Measurements from ENCODE around the gene NTRK3. TPM values are rescaled to one million over a fixed set of nuclear protein-coding genes. Genes with fewer than 3 reads are reported as not detected.

NTRK3 gene
- polyA plus RNA-seq, 1 donor (not counting 4 experiments of a cell fraction or from before 2014, with no cell fraction given) = not detected

DNA sequence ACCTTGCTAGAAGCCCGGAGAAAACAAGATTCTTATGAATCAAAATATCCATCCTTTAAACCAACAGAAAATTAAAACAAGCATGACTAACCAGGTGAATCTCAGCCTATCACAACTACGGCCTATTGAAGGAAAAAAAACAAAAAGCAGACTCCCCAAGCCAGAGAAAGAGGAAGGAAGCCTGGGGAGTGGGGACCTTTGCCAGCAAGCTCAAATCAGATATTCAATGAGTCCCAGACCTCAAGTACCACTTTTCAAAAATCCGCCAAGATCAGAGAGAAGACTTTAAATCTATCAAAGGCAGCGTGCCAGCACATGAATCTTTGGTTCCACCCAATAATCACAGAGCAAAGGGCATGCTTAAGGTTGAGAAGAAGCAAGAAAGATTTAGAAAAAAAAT is 253.8 kb downstream of the NTRK3 start:
- no peaks in the 10 kb centered on the region for H3K9me3 ChIP-seq (ENCODE audit: control insufficient read depth, low read depth, low read length)
- H3K4me1 ChIP-seq (ENCODE audit: control insufficient read depth, extremely low read depth, insufficient read depth, low read length) = no peaks in the 10 kb centered on the region
- no peak overlapping the region for H3K4me3 ChIP-seq (ENCODE audit: control insufficient read depth in 2 of 3, extremely low read depth in 1 of 3, insufficient read depth in 2 of 3, low read depth in 1 of 3, low read length in 3 of 3)
- H2AFZ ChIP-seq (ENCODE audit: control insufficient read depth, low read length) = no peak overlapping the region
- FAIRE-seq (no peak), DNase-seq (ENCODE audit: low read depth, low spot score) (no peak)
- H3K4me2 ChIP-seq (ENCODE audit: control insufficient read depth, extremely low read depth, insufficient read depth, low read depth, low read length) = no peak overlapping the region
- no peaks in the 10 kb centered on the region for H3K27me3 ChIP-seq (ENCODE audit: control insufficient read depth, extremely low read depth, insufficient read depth, low read length)
- no peak for TF ChIP-seq EZH2 (IDR thresholded peaks at IDR 0.05; ENCODE audit: low read length)
- no peak for TF ChIP-seq CTCF (optimal IDR thresholded peaks at IDR 0.05 in 1 of 3, IDR thresholded peaks at IDR 0.05 in 1 of 3, conservative IDR thresholded peaks at IDR 0.05 in 1 of 3; ENCODE audit: extremely low read depth in 1 of 3, insufficient read depth in 2 of 3, low read length in 3 of 3)
- no peaks in the 10 kb centered on the region for H3K79me2 ChIP-seq (ENCODE audit: control insufficient read depth, insufficient read depth, low read length)
- no peaks in the 10 kb centered on the region for H3K36me3 ChIP-seq (ENCODE audit: control insufficient read depth in 2 of 2, extremely low read depth in 1 of 2, insufficient read depth in 2 of 2, low read length in 2 of 2)
- H3K9me1 ChIP-seq (ENCODE audit: control insufficient read depth, extremely low read depth, insufficient read depth, low read length) = no peaks in the 10 kb centered on the region
- H3K27ac ChIP-seq (ENCODE audit: control insufficient read depth, insufficient read depth, low read length) = no peak overlapping the region
- H4K20me1 ChIP-seq (ENCODE audit: control insufficient read depth, extremely low read depth, insufficient read depth, low read length) = no peaks in the 10 kb centered on the region
- H3K9ac ChIP-seq (ENCODE audit: control insufficient read depth, extremely low read depth, insufficient read depth, low read length) = no peak overlapping the region
- dilution Hi-C loops (cut with MboI; ENCODE audit: extremely low pct_ligation_motif_present, low sequenced_read_pairs) = no loop called here

DNA sequence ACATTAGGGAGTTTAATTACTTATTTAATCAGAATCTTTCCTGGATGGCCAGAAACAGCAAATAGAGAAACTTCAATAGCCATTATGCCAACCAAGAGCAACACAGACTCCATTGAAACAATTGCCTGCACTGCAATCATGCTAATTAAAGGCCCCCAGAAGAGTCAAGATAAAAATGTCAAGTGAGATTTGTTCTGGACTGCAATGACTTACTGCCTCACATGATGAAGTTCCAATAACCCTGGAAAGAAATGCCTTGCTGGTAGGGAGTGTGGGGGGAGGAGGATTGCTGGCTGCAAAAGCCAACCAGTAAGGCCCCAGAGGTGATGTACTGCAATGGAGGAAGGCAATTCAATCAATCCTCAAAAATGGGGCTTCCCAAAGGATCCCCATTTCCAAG is 257.9 kb downstream of the NTRK3 start:
- TF ChIP-seq EZH2 (IDR thresholded peaks at IDR 0.05; ENCODE audit: low read length) (no peak), CTCF (optimal IDR thresholded peaks at IDR 0.05 in 1 of 3, IDR thresholded peaks at IDR 0.05 in 1 of 3, conservative IDR thresholded peaks at IDR 0.05 in 1 of 3; ENCODE audit: extremely low read depth in 1 of 3, insufficient read depth in 2 of 3, low read length in 3 of 3) (no peak)

More for the DNA sequence above, 257.9 kb downstream of the NTRK3 start:
- H3K9me1 ChIP-seq (ENCODE audit: control insufficient read depth, extremely low read depth, insufficient read depth, low read length) = no peaks in the 10 kb centered on the region
- H3K27me3 ChIP-seq (ENCODE audit: control insufficient read depth, extremely low read depth, insufficient read depth, low read length) = no peaks in the 10 kb centered on the region
- H3K79me2 ChIP-seq (ENCODE audit: control insufficient read depth, insufficient read depth, low read length) = no peaks in the 10 kb centered on the region
- DNase-seq (ENCODE audit: low read depth, low spot score) (no peak), FAIRE-seq (no peak)
- no peak overlapping the region for H3K9ac ChIP-seq (ENCODE audit: control insufficient read depth, extremely low read depth, insufficient read depth, low read length)
- no peak overlapping the region for H2AFZ ChIP-seq (ENCODE audit: control insufficient read depth, low read length)
- H3K9me3 ChIP-seq (ENCODE audit: control insufficient read depth, low read depth, low read length) = no peaks in the 10 kb centered on the region
- dilution Hi-C loops (cut with MboI; ENCODE audit: extremely low pct_ligation_motif_present, low sequenced_read_pairs) = no loop called here
- no peak overlapping the region for H3K27ac ChIP-seq (ENCODE audit: control insufficient read depth, insufficient read depth, low read length)
- H4K20me1 ChIP-seq (ENCODE audit: control insufficient read depth, extremely low read depth, insufficient read depth, low read length) = no peaks in the 10 kb centered on the region
- no peaks in the 10 kb centered on the region for H3K36me3 ChIP-seq (ENCODE audit: control insufficient read depth in 2 of 2, extremely low read depth in 1 of 2, insufficient read depth in 2 of 2, low read length in 2 of 2)
- H3K4me2 ChIP-seq (ENCODE audit: control insufficient read depth, extremely low read depth, insufficient read depth, low read depth, low read length) = no peak overlapping the region
- H3K4me3 ChIP-seq (ENCODE audit: control insufficient read depth in 2 of 3, extremely low read depth in 1 of 3, insufficient read depth in 2 of 3, low read depth in 1 of 3, low read length in 3 of 3) = no peak overlapping the region
- no peaks in the 10 kb centered on the region for H3K4me1 ChIP-seq (ENCODE audit: control insufficient read depth, extremely low read depth, insufficient read depth, low read length)
